ENCODE data around the gene GLYR1. TPM values are rescaled to one million over a fixed set of nuclear protein-coding genes. Genes with fewer than 3 reads are reported as not detected.

Gene GLYR1
- total and polyA plus RNA-seq, 10 of the 15 experiments (the other 5 are each of a cell fraction or from before 2014, with no cell fraction given): 7.3 to 90.2 (median 57.2) TPM

DNA sequence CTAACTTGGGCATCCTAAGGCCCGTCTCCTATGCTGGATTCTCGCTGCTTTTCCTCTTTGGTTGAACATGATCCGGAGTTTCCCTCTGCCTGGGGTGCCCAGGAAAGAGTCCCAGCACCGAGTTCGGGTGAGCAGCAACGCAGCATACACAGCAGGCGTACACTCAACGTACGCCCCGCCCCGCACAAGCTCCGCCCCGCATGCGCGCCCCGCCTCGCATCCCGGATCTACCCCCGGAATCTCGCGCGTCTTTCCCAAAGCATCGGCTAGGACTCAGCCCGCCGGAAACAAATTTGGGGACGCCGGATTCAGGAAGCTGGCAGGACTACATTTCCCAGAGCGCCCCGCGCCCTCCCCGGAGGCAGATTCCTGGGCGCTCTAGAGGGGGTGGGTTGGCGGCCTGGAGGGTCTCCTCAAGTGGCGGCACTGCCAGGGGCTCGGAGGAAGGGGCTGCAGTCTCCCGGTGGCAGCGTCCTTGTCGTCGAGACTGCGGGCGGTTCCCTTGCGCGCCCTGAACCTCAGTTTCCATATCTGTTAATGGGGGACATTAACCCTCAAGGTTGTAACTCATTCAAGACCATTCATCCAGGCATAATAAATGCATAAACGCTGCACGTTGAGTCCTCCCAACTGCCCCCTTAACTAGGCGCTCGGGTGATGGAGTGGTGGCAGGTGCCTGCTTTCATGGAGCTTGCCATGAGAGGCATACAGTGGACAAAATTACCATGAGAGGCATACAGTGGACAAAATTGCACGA, 78.4 kb downstream of the GLYR1 start (continued):
- TF ChIP-seq NFYA (IDR thresholded peaks at IDR 0.05; ENCODE audit: borderline replicate concordance, low read depth, low read length) (no peak), NBN (IDR thresholded peaks at IDR 0.05) (0 out of 2 replicates have a peak, but pooled peaks have one; percentile 46), BHLHE40 (IDR thresholded peaks at IDR 0.05; ENCODE audit: borderline replicate concordance in 1 of 2, low read depth in 2 of 2, low read length in 1 of 2) (peak in 1 of 2 experiments; percentile 5; a peak in 2 of 4 replicates), ZNF217 (IDR thresholded peaks at IDR 0.05) (peak; percentile 91; the same call in 1 of the 2 replicates), SRF (IDR thresholded peaks at IDR 0.05; ENCODE audit: low read depth in 2 of 2, low read length in 2 of 2) (peak; percentile 2 to 69; a peak in 1 of 4 replicates), CREM (IDR thresholded peaks at IDR 0.05; ENCODE audit: low read depth) (peak; percentile 60; the same call in 1 of the 2 replicates), MYC (IDR thresholded peaks at IDR 0.05; ENCODE audit: insufficient read depth, insufficient read length, insufficient replicate concordance, low read length, severe bottlenecking) (no peak), CHD4 (IDR thresholded peaks at IDR 0.05) (no peak), BRCA1 (IDR thresholded peaks at IDR 0.05; ENCODE audit: low read depth, low read length) (peak; percentile 71), POLR2A (IDR thresholded peaks at IDR 0.05; ENCODE audit: low read depth, low read length) (peak; percentile 85), EED (IDR thresholded peaks at IDR 0.05; ENCODE audit: low read depth) (peak; percentile 93), RAD21 (IDR thresholded peaks at IDR 0.05; ENCODE audit: insufficient read depth, low read depth, low read length) (no peak), MTA2 (IDR thresholded peaks at IDR 0.05; ENCODE audit: low read depth) (peak; percentile 19; the same call in 1 of the 2 replicates), POLR2AphosphoS5 (IDR thresholded peaks at IDR 0.05; ENCODE audit: low read length) (peak; percentile 77), NR2C1 (IDR thresholded peaks at IDR 0.05) (peak; percentile 75), RUNX3 (IDR thresholded peaks at IDR 0.05; ENCODE audit: low read length) (peak; percentile 18; the same call in 1 of the 2 replicates), GABPA (IDR thresholded peaks at IDR 0.05; ENCODE audit: low read depth) (peak; percentile 88)
- TF ChIP-seq, protein P1, sequence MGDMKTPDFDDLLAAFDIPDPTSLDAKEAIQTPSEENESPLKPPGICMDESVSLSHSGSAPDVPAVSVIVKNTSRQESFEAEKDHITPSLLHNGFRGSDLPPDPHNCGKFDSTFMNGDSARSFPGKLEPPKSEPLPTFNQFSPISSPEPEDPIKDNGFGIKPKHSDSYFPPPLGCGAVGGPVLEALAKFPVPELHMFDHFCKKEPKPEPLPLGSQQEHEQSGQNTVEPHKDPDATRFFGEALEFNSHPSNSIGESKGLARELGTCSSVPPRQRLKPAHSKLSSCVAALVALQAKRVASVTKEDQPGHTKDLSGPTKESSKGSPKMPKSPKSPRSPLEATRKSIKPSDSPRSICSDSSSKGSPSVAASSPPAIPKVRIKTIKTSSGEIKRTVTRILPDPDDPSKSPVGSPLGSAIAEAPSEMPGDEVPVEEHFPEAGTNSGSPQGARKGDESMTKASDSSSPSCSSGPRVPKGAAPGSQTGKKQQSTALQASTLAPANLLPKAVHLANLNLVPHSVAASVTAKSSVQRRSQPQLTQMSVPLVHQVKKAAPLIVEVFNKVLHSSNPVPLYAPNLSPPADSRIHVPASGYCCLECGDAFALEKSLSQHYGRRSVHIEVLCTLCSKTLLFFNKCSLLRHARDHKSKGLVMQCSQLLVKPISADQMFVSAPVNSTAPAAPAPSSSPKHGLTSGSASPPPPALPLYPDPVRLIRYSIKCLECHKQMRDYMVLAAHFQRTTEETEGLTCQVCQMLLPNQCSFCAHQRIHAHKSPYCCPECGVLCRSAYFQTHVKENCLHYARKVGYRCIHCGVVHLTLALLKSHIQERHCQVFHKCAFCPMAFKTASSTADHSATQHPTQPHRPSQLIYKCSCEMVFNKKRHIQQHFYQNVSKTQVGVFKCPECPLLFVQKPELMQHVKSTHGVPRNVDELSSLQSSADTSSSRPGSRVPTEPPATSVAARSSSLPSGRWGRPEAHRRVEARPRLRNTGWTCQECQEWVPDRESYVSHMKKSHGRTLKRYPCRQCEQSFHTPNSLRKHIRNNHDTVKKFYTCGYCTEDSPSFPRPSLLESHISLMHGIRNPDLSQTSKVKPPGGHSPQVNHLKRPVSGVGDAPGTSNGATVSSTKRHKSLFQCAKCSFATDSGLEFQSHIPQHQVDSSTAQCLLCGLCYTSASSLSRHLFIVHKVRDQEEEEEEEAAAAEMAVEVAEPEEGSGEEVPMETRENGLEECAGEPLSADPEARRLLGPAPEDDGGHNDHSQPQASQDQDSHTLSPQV (IDR thresholded peaks at IDR 0.05): no peak
- TF ChIP-seq, protein P2, sequence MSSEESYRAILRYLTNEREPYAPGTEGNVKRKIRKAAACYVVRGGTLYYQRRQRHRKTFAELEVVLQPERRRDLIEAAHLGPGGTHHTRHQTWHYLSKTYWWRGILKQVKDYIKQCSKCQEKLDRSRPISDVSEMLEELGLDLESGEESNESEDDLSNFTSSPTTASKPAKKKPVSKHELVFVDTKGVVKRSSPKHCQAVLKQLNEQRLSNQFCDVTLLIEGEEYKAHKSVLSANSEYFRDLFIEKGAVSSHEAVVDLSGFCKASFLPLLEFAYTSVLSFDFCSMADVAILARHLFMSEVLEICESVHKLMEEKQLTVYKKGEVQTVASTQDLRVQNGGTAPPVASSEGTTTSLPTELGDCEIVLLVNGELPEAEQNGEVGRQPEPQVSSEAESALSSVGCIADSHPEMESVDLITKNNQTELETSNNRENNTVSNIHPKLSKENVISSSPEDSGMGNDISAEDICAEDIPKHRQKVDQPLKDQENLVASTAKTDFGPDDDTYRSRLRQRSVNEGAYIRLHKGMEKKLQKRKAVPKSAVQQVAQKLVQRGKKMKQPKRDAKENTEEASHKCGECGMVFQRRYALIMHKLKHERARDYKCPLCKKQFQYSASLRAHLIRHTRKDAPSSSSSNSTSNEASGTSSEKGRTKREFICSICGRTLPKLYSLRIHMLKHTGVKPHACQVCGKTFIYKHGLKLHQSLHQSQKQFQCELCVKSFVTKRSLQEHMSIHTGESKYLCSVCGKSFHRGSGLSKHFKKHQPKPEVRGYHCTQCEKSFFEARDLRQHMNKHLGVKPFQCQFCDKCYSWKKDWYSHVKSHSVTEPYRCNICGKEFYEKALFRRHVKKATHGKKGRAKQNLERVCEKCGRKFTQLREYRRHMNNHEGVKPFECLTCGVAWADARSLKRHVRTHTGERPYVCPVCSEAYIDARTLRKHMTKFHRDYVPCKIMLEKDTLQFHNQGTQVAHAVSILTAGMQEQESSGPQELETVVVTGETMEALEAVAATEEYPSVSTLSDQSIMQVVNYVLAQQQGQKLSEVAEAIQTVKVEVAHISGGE (CRISPR knock-in tag; IDR thresholded peaks at IDR 0.05): 0 out of 2 replicates have a peak, but pooled peaks have one; percentile 30
- TF ChIP-seq, protein P3, sequence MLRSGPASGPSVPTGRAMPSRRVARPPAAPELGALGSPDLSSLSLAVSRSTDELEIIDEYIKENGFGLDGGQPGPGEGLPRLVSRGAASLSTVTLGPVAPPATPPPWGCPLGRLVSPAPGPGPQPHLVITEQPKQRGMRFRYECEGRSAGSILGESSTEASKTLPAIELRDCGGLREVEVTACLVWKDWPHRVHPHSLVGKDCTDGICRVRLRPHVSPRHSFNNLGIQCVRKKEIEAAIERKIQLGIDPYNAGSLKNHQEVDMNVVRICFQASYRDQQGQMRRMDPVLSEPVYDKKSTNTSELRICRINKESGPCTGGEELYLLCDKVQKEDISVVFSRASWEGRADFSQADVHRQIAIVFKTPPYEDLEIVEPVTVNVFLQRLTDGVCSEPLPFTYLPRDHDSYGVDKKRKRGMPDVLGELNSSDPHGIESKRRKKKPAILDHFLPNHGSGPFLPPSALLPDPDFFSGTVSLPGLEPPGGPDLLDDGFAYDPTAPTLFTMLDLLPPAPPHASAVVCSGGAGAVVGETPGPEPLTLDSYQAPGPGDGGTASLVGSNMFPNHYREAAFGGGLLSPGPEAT (IDR thresholded peaks at IDR 0.05; ENCODE audit: low read depth): peak; percentile 47
